DMS153 (cell line): ENCODE data around the gene PKHD1.
"Not testable (repeated sequence)": the region's sequence is repeated elsewhere in the genome, so short reads cannot be mapped to it uniquely, and the experiment has no call there.

Source experiments
- DNase-seq: peaks from one replicate; lab custom pipeline; 2025; lab: John Stamatoyannopoulos, UW

Gene PKHD1

DNA sequence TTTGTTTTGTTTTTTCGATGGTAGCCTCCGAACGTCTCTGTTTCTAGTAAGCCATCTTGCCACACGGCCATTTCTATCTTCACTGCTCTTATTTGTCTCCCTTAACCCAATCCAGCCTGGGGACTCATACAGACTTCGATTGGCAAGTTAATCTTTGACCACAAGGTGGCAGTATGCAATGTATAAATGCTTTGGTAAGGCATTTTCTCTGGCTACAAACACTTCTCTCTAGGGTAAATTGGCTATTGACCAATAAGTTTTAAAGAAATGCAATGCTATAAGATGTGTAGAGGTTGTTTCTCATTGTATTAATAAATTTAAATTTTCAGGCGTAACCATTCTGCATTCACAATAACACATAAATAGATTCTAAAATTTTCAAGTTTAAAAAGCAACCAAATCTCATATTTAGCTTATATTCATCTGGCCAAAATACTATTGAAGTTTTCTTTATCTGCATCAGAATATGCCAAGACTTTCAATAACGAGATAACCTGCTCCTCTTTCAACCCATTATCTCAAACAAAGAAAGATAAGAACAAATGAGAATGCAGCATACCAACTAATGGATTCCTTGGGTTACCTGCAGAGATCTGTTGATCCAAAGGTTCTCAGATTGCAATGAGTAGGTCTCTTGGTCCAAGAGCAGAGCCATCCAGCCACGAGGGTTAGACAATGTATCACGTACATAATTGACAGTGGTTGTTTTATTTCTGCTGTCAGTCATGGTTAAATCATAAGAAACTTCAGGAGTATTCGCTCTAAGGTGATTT lies 231.9 kb downstream of the PKHD1 start:
- peak; percentile 55 for DNase-seq

DNA sequence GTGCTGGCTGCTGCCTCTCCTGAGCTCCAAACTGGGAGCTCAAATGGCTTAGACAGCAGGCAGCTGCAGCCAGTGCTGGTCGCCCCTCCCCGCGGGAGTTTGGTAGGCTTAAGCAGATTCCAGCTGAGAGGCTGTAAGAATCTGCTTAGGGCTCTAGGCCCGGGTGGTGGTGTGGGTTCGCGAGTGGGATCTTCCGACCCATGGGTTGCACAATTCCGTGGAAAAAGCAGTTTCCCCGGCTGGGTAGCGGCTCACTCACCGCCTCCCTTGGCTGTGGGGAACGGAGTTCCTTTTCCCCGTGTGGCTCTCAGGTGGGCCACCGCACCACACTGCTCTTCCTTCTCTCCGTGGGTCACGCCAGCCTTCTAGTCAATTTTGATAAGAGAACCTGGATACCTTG lies 232.5 kb downstream of the PKHD1 start:
- DNase-seq, result no peak

DNA sequence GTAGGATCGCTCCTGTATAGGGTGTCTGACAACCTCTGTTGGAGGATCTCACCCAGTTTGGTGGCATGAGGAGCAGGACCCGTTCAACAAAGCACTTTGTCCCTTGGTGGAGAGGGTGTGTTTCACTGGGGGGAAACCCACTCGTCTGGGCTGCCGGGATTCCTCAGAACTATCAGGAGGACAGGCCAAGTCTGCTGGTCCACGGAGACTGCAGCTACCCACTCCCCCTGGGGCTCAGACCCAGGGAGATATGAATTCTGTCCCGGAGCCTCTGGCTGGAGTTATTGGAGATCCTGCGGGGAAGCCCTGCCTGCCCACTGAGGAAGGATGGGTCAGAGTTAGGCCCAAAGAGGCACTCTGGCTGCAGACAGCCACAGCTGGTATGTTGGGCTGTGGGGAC lies 233.1 kb downstream of the PKHD1 start:
- no peak for DNase-seq

DNA sequence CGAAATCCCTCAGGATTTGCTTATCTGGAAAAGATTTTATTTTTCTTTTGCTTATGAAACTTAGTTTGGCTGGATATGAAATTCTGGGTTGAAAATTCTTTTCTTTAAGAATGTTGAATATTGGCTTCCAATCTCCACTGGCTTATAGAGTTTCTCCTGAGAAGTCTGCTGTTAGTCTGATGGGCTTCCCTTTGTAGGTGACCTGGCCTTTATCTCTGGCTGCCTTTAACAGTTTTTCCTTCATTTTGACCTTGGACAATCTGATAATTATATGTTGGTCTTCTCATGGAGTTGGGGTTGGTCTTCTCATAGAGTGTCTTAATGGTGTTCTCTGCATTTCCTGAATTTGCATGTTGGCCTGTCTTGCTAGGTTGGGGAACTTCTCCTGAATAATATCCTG lies 234.3 kb downstream of the PKHD1 start:
- not testable (repeated sequence) for DNase-seq

DNA sequence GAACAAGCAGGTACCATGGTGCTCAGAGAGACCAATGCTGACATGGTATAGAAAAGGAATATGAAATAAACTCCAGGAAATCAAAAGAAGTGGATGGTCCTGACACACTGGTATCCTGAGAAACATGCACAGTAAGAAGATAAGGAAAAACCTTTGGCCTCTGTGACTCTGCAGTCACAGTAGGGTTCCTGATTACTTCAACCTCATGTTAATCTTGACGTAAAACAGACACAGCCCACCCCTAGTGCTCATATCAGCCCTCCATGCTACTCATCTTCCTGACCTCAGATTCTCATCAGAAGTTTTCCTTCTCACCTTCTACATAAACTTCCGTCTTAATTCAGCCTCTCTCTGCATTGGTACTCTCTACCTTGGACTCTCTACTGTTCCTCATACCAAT lies 240.9 kb downstream of the PKHD1 start:
- no peak for DNase-seq

DNA sequence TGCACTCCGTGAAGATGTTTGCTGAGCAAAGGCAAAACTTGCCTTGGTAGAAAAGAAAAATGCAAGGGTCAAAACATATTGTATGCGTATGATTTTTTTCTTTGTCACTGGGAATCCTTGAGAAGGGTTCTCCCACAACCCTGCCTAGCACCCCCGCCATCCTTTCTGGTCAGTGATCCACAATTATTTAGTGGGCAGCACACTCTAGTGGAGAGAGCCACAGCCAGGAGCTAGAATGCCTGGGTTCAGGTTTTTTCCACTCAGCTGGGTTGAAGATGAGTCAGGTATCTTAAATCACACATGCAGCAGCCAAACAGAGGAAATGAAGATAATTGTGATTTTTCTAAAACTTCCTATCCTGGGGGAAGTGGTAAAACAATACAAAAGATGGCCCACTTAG lies 243.1 kb downstream of the PKHD1 start:
- peak; percentile 32 for DNase-seq

DNA sequence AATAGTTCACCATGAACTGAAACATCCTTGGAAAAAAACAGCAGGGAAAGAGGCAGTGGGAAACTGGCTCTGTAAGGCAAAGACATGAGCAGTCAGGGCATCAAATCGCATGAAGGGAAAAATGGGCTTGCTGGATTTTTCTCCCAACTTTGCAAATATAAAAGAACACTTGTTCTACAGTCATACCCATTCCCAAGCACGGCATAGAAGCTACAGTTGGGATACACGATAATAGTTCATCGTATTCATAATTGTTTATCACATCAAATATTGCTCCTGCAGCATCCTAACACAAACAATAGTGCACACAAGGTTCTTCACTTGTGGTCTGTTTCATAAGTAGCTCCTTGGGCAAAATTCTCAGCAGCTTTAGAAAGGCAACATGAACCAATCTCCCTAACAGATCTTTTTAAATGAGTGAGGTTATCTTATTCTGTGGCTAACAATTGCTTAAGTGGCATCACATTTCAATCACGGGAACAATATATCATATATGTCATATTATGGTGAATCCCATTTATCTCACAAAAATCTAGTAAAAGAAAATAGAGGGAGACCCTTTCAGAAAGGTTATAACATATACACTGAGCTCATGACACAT lies 243.9 kb downstream of the PKHD1 start:
- DNase-seq, result no peak

DNA sequence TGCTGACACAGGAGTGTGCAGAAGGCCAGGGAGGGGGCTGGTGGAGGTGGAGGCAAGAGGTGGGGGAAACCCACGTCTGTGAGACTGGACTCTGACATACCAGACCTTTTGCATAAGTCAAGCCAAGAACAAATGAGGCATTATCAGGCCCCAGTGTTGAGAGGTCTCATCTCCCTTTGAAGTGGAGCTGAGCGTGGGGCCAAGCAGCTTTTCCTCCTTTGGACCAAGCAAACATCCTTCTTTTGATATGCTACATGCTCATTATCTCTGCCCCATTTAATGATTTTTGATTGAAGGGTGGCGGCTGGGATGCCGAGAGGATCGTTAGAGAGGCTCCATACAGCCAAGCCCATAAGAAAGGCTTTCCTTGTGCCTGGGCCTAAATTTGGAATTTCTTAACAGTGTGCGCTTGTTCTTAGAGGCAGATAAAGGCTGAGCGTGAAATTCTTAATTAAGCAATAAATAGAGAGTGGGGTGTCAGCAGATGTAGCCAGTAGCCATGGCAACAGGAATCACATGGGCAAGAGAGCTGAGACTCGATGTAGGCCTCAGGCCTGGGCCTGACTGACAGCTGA lies 244.5 kb downstream of the PKHD1 start:
- no peak for DNase-seq

DNA sequence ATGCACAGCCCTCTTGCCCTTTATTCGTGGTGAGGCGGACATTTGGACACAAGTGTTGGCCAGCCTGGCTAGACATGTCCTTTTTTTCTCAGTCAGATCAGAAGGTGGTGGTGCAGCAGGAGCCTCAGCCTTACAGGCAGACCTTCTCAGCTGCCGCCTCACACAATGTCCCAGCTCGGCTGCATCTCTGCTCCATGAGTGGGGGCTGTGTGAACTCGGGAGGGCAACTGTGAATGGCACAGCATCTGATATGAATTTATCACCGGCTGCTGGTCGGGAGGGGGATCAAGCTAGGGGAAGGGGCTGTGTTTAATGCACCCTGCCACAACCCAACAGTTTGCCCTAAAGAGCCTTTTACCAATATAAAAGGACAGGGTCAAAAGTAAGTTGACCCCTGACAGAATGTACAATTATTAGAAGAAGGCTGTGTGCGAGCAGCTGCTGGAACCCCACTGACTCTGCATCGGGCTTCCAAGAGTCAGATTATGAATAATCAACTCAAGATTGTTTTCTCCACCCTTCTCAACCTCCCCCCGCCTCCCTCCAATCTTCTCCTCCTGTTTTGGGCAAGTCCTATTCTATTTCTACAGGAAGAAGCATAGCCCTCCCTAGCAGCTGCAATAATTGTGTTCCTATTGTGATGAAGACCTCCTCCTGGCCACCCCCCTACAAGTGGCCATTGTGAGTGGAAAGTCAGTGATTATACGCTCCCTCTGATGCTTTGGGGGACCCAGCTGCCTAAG lies 245.2 kb downstream of the PKHD1 start:
- no peak for DNase-seq

DNA sequence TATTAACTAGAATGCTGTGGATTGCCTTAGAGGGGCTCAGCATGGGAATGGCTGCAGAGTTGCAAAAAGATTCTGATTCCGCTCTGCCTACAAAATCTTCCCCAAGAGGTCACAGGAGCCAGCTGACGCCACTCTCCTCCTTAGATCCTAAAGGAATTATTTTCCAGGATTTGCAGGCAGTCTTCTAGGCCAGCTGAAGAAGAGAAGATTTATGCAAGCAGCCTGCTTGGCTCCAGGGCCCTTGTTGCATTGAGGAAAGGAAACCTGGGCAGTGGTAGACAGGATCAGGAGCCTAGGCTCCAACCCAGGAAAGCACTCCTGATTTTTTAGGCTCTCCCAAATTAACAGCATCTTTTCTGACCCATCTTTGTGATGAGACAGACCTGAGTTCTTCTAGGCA lies 245.8 kb downstream of the PKHD1 start:
- no peak for DNase-seq

DNA sequence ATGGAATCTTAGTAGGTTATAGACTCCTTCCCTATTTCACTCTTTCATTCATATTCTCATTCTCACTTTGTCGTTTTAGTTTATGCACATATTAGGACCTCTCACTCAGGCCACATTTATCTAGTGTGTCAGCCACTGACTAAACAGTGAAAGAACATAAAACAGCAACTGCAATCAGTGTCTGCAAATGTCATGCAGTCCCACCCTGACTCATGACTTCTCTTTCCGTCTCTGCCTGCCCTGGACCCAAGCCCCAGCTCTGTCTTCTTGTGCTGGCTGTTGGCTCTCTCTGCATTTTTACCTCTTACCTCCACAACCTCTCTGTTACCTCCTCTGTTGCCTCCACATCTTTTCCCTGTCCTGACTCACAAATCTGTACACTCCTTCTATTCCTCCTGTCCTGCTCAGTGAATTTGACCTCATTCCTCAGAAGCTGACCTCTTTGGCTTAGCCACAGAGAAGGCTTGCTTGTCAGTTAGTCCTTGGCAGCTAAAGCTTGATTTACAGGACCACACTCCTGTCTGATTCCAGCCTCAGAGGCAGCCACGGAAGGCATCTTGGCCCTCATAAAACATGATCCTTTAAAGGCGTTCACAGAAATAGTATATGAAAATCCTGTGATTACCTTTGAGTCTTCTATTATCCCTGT lies 247.6 kb downstream of the PKHD1 start:
- DNase-seq, result no peak

DNA sequence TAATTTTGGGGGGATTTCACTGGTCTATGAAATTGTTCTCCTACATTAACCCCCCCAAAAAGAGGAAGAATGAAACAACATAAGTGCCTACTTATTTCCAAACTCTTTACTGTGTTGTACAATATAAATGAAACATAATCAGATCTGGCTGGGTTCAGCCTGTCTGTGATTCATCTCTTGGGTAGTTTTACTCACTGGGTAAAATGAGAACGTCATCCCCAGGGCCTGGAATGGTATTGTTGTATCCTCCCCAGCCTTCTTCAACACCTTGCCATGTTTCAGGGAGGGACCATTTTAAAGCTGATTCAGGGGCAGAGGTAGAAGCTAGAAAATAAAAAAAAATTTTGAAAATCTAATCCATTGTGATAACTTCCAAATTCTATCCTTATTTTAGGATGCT lies 256.7 kb downstream of the PKHD1 start:
- no peak for DNase-seq

DNA sequence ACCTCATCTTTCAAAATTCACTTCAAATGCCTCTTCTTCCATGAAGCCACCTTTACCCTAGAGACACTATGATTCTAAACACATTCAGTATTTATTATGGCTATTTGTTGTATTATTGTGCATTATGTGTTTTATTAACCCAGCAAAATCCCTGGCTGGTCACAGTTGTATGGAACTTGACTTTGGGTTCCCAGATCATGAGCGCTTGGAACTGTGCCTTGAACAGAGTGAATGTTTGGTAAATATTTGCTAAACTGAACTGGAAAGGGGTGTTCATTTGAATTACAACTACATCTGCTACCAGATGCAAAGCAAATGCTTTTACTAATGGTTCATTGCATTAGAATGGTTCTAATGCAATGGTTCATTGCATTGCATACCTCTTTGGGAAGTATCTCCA lies 259.8 kb downstream of the PKHD1 start:
- no peak for DNase-seq

DNA sequence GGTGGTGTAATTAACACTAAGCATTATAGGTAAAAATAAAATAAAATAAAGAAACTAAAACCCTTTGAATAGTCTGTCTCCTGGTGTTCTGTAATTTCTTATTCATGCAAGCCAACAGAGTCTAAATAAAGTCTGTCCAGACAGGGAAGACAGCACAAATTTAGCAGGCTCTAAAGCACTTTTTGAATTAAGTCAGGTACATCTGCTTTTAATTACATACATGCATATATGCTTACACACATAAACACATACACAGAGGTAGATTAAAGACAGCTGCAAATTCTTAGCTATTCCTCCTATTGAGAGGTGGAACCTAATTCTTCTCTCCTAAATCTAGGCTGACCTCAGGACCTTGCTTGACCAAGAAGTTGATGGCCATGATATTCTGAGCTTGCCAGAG lies 262.5 kb downstream of the PKHD1 start:
- no peak for DNase-seq

DNA sequence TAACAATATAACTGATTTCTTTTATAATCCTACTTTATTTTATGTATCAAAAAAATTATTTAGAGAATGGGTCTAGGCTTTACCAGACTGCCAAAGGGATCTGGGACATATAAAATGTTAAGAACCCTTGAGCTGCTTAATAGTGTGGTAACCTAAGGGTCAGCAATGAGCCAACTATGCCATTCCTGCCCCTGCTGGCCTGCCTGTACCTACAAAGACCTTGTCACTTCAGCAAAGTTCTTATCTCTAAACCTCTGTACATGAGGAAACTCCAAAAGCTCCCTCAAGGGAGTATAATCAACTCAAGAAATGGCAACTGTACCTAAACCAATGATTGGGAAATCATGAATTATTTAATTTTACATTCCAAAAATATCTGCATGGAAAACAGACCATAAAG lies 266.9 kb downstream of the PKHD1 start:
- no peak for DNase-seq

DNA sequence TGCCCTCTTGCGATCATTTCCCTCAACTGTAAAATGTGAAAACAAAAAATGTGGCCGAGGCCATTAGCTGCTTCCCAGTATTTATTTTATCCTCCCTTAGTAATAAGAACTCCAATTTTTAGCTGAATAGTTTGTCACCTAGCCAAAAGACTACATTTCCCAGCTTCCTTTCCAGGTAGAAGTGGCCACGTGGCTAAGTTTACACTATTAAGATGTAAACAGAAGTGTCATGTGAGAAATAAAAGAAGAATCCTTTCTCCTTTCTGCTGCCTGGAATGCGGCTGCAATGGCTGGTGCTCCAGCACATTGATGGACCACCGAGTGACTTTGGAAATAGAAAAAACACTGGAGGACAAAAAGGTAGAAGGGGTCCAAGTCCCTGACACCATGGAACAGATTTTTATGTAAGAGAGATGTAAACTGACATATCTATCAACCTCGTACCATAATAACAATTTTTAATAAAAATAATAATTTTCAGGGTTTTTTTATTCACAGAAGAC lies 268.8 kb downstream of the PKHD1 start:
- DNase-seq, result no peak

DNA sequence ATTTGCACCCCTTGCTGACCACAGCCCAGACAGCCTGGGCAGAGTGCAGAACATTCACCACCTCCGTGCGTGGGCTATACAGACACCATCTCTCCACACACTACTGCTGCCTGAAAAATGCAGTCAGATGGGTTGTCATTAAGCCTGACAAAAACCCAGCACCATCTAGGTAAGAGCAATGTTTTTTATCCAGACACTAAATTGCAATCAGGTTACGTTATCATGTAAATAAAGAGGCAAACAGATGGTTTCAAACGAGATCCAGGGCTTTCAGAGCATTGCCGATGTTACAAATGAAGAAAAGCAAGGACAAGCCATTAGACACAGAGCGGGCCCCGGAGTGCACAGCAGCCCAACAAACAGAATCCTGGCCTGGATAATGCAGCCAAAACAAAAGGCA lies 269.6 kb downstream of the PKHD1 start:
- no peak for DNase-seq

DNA sequence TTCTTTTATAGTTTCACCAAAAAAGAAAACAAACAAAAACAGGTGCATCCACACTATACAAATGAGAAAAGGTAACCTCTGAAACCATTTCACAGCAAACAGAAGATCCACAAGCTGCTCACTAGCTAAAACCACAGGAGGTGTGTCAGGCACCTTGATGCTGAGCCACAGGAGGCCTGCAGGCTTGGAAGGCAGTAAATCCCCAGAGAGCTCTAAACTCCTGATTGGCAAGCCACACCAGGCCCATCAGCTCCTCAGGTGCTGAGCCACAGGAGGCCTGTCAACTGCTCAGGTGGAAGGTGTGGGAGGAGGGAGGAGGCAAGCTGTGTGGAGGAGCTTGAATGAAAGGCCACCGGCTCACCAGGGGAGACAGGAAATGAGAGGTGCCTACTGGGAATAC lies 273.0 kb downstream of the PKHD1 start:
- peak; percentile 95 for DNase-seq

DNA sequence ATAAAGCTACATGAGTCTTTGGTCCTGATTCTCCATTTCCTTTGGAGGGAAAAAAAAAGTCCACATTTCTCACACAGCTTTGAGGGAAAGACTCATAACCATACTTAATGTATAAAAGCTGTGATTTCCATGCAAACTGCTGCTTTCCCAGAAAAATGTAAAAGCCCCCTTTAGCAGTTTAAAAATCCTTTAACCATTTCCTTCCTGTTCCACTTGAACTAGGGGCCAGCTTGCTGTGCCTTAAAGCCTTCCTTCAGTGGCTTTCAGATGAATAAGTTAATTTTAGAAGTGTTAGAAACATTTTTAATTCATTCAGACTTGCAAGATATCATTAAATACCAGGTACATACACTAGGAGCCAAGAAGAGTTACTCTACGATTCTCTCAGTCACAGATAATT lies 273.5 kb downstream of the PKHD1 start:
- no peak for DNase-seq

DNA sequence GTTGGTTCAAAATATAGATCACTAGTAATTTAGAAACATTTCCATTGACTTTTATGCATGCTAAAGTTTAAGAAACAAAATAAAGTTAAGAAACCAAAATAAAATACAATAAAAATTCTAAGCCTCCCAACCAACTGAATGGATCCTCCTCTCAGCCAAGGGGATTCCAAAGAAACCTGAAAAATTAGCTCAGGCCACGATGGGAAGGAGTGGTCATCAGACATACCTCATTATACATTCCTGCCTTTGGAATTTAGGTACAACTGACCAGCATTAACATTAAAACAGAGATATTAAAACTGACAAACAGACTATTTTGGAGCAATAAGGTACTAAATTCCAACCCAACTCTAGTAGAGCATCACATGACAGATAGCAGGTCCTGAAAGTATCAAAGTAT lies 275.2 kb downstream of the PKHD1 start:
- no peak for DNase-seq

DNA sequence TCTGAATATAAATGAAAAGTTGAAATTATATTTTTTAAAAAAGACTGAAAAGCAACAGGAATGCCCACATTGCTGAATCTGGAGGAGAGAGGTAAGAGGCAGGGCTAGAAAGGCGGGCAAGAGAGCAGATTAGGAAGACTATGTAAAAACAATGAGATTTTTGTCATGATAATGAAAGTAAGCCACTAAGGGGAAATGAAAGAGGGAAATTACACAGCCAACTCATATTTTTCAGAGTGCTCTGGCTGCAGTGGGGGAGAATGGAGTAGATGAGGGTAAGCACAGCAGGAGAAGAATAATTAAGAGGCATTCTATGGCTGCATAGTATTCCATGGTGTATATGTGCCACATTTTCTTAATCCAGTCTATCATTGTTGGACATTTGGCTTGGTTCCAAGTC lies 281.9 kb downstream of the PKHD1 start:
- DNase-seq, result no peak

DNA sequence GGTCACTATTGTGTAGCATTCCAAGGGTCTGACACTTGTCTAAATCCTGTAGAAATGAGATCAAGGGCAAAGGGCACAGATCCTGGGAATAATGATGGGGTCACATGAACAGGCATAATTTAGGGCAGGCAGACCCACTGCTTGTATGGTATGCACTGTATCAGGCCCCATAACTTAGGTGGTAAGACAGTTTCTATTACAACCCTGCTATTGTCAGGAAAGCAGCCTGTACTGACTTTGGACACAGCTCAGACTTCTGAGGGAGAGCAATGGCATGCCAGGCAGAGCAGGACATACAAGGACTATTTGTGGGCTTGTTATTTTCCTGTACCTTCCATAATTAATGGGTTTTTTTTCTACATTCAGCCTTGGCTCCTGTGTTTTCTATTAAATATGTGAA lies 286.8 kb downstream of the PKHD1 start:
- no peak for DNase-seq
